Suppressor macrophage treated with lipopolysaccharide for 4 hours (primary cell): Measurements from ENCODE around the gene ANKH.
A peak's percentile ranks its signal among the peaks of the same experiment; 100 is the strongest.

Experiments
- DNase-seq: peaks from one replicate; pipeline ENCODE4 v3.0.0-alpha.2; 2020

ANKH gene

GRCh38 chr5:14787801-14788579 is 83.6 kb downstream of the ANKH start:
- no peak for DNase-seq

GRCh38 chr5:14783691-14784090 is 87.9 kb downstream of the ANKH start:
- no peak for DNase-seq

GRCh38 chr5:14782591-14782990 is 89.0 kb downstream of the ANKH start:
- no peak for DNase-seq

- DNase-seq = no peak
Observed at GRCh38 chr5:14781106-14781505, 90.5 kb downstream of the ANKH start.

GRCh38 chr5:14779975-14780374 is 91.6 kb downstream of the ANKH start:
- no peak for DNase-seq

- no peak for DNase-seq
Observed at GRCh38 chr5:14778792-14779070, 92.8 kb downstream of the ANKH start.

GRCh38 chr5:14777932-14778791 is 93.4 kb downstream of the ANKH start:
- no peak for DNase-seq

GRCh38 chr5:14777187-14777586 is 94.4 kb downstream of the ANKH start:
- no peak for DNase-seq

- no peak for DNase-seq
Observed at GRCh38 chr5:14776602-14777001, 95.0 kb downstream of the ANKH start.

- DNase-seq = peak; percentile 21
Observed at GRCh38 chr5:14775857-14776256, 95.7 kb downstream of the ANKH start.

- no peak for DNase-seq
Observed at GRCh38 chr5:14773588-14773987, 98.0 kb downstream of the ANKH start.

- no peak for DNase-seq
Observed at GRCh38 chr5:14771972-14772371, 99.6 kb downstream of the ANKH start.

GRCh38 chr5:14771189-14771588 is 100.4 kb downstream of the ANKH start:
- DNase-seq = no peak

GRCh38 chr5:14768508-14769365 is 102.8 kb downstream of the ANKH start:
- DNase-seq = no peak

- peak; percentile 13 for DNase-seq
Observed at GRCh38 chr5:14767735-14768507, 103.7 kb downstream of the ANKH start.

GRCh38 chr5:14767053-14767452 is 104.5 kb downstream of the ANKH start:
- no peak for DNase-seq

GRCh38 chr5:14766584-14766983 is 105.0 kb downstream of the ANKH start:
- DNase-seq = no peak

GRCh38 chr5:14765587-14765986 is 106.0 kb downstream of the ANKH start:
- no peak for DNase-seq

GRCh38 chr5:14762549-14763216 is 108.9 kb downstream of the ANKH start:
- no peak for DNase-seq

- no peak for DNase-seq
Observed at GRCh38 chr5:14760548-14761002, 111.0 kb downstream of the ANKH start.

- DNase-seq = no peak
Observed at GRCh38 chr5:14759744-14760547, 111.6 kb downstream of the ANKH start.
